GM21390 (cell line): Measurements from ENCODE around the gene RAI1.

Experiments
- ATAC-seq: cut with Tn5 transposase; IDR thresholded peaks from one replicate; pipeline ENCODE4 v1.9.1; 2021; ENCODE audit not compliant: unreplicated experiment

RAI1 gene

DNA sequence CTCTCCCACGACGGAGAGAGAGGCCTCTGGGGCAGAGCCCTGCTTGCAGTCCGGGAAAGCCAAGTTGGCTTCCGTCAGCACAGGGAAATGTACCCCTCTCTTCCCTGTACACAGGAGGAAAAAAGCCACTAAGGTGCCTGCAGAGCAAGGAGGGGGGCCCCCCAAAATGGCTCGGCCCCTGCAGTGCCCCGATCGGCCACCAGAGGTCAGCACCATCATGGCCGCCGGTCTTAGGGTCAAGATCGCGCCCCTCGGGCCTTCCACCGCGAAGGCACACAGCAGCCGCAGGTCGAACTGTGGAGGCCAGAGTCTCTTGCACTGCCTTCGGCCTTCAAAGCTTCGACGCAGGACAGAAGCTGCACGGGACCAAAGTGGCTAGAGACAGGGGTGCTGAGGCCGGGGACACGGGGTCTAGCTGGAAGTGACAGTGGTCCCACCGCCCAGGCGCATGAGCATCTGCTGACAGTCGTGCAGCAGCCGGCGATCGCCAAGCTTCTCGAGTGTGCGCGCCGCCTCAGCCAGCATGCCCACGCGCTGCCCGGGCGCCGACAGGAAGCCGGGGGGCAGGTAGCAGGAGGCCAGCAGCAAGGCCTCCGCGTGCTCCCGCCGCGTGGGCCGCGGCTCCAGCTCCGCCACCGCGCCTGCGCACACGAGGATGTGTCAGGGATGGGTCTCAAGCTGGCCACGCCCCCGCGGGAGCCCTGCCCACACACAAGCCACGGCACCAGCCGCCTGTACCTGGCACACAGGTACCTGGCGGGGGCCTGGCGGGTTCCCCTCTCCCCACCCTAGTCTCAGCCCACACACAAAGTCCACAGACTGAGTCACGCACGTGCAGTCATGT, 131.2 kb downstream of the RAI1 start:
- ATAC-seq = no peak

DNA sequence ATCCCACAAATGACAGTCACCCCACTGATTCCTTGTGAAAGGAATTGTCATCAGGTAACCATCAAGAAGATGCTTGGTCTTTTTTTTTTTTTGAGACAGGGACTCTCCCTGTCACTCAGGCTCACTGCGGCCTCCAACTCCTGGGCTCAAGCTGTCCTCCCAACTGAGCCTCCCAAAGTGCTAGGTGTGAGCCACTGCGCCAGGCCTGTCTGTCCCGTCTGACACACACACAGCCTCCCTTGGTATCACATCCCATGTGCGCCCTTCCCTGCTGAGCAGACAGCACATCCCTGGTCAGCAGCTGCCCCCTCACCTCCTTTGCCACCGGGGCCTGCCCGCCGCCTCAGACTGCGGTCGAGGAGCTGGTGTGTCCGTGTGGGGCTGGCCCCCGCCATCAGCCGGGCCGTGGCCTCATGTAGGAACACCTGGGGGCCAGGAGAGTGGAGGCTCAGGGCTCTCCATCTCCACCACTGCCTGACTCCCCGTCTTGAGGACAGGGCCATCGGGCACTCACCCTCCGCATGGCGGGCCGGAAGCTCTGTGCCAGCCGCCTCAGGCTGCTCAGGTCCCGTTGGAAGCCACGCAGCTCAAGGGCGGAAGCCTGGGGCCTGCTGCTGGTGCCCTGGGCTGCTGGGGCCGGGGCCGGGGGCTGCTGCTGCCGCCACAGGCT, 131.9 kb downstream of the RAI1 start:
- ATAC-seq = no peak

DNA sequence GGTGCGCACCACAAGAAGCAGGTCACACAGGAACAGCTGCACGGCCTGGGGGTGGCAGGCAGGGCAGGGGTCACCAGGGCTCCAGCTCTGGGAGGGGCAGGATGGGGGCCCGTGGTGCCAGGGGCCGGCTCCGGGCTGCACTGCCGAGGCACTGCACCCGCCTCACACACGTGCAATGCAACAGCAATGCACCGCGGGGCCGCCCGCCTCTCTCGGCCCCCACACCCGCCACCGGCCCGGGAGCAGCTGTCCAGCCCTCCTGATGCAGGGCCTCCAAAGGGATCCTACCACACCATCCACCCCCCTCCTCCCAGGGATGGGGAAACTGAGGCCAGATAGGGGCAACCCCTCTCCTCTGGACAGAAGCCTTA, 132.5 kb downstream of the RAI1 start:
- no peak for ATAC-seq

DNA sequence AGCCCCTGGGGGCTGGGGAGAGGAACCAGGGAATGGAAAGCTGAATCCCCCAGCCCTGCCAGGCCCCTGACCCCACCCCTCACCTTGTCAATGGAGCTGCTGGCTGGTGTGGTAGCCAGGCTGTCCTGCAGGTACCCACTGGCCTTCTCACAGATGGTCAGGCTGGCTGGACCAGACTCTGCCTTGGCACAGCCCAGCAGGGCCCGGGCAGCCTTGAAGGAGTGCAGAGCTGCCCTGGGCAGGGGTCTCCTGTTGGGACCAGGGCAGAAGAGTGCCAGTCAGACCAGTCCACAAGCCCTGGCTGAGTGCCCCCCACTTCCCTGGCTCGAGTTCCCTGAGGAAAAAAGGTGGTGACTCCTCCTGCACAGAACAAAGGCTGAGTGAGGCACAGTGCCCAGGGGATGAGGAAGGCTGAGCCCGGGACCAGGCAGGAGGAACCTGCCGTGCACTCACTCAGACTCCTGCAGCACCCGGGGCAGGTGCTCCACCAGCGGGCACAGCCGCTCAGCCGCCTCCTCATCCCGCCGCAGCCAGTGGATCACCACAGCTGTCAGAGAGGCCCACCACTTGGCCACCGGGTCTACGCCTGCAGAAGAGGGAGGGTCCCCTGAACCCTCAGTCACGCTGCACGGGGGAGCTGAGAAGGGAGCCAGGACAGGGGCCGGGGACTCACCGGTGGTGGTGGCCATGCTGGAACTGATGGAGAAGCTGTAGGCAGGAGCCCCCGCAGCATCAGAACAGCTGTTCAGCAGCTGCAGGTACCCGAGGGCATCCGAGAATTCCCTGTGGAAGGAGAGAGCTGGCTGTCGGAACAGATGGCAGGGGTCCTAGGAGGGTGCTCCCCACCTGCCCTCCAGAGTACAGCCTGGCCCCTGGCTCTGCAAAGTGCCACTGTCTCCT, 133.2 kb downstream of the RAI1 start:
- no peak for ATAC-seq

DNA sequence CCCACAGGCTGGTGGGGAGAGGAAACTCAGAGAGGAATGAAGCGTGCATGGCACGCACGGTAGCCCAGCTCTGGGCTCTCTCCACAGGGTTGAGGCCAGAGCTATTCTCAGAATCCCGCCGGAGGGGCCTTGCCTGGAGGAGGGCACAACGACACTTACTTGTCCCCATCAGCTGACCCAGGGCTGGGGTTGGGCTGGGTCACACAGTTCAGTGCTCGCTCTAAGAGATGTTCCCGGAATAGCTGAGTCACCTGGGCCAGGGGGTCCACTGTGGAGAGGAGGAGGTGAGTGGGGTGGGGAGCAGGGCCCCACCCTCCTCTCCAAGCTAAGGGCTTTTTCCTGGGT, 133.8 kb downstream of the RAI1 start:
- ATAC-seq = no peak

DNA sequence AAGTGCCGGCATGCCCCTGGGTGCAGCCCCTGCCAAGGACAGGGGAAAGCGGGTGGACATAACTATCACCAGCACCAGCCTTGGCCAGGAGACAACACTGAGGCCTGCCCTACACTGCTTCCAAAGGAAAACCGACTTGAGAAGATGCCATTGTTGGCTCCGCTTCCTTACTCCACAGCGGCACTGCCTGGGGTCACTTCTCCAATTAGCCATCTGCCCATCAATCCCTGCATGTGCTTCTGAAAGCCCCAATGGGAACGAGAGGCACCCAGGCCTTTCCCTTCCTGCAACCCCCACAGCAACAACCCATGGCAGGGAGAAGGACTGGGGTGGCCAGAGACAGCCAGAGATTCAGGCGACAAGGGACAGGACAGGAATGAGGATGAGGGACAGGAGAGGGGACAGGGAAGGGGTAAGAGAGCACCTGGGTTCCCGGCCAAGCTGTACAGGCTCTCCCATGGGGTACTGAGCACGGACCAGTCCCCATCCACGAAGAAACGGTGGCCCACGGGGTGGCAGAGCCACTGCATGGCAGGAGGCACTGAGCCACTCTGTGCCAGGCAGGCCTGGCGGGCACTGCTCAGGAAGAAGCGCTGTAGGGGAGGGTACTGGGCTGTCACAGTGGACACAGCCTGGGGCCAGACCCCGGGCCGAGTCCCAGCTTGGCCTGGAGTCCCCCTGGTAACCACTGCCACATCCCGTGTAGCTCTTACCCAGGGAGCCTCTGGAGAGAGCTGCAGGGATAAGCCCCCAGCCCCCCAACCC, 134.4 kb downstream of the RAI1 start:
- ATAC-seq = no peak

DNA sequence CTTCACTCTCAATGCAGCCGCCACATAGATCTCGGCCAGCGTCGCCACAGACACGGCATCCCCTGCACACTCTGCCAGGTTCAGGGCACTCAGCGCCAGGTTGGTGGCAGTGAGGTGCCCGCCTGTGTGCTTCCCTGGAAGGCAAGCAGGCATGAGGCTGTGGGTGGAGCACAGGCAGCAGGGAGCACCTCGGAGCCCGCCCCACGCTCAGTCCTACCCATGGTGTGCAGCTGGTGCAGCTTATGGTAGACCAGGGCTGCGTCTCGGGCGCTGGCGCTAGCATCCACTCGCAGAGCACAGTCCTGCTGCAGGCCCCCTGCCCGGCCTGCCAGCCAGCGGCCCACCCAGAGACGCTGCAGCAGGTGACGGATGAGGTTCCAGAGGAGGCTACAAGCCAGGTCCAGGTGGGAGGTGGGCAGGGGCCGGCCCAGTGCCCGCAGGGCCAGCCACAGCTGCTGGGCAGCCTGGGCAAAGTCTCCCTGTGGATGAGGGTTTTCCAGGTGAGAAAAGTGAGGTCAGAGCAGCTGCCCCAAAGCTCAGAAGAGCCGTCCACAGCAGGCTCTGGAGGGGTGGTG, 135.1 kb downstream of the RAI1 start:
- ATAC-seq = no peak

DNA sequence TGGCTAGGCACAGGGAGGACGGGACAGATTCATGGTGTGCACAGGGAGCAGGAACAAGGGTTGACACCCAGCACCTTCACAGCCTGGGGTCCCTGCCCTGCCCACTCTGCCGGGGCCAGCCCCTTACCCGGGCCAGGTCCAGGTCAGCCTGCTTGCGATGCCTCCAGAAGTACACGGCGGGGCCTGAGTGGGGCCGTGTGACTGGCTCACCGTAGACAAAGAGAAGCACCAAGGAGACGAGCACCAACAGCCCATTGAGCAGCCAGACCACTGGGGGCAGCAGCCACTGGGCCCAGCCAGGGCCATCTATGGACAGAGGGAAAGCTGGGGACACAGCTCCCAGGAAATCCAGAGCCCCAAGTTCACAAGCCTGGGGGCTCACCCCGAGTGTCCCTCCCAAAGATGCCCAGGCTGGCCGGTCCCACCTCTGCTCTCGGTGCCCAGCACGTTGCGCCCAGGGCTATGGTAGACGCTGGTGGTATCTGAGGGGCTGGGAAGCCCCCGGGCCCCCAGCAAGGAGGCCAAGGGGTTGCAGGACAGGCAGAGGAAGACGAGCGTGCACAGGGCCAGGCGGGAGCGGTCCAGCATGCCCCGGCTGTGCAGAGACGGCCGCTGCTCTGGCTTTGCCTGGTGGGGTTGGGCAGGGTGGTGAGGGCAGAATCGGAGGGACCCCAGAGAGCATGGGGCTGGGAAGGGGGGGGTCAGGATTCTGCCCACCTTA, 135.7 kb downstream of the RAI1 start:
- ATAC-seq = no peak

DNA sequence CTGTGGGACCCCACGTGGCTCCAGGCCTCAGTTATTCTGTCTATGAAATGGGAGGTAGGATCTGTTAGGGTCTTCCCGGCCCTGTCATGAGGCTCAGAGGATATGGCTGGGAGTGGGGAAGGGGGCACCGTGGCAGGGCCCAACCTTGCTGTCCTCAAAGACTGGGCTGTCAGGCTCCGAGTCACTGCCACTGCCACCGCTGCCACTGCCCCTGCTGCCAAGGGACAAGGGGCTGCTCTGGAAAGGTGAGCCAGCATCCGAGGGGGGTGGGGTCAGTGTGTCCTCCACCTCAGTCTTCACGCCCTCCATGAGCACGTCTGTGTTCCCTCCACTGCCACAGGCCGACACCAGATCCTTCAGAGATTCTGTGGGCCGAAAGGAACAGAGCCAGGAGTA, 136.3 kb downstream of the RAI1 start:
- ATAC-seq = no peak

DNA sequence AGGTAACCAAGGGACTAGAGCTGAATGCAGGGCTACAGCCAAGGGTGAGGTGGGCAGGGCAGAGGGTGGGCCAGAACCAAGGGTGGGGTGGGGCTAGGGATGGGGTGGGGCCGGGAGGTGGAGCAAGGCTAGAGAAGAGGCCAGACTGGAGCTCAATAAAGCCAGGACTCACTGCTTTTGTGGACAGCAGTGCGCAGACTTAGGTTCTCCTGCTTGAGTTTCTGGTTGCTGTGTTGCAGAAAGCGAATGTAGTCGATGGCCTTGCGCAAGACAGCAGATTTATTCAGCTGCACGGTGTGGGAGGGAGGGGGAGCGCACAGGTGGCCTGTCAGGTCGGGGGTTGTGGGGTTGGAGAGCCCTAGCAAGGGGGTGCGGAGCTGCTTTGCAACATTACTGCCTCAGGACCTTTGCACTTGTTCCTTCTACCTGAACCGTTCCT, 136.8 kb downstream of the RAI1 start:
- no peak for ATAC-seq

DNA sequence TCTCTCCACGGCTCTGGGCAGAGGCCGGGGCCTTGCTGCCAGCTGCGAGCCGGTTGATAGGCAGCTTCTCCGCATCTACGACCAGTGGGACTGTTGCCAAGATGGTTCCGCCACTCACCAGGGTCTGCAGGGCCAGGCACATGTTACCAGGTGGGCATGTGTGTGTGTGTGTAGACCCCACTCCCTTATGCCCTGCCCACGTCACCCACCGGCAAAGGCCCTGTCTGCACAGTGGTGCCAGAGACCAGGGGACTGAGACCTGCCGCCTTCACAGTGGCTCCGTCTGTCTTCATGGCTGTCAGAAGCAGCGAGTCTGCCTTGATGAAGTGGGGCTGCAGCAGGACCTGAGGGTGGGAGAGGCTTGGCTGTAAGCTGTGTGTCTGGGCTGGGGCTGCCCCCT, 137.9 kb downstream of the RAI1 start:
- no peak for ATAC-seq

DNA sequence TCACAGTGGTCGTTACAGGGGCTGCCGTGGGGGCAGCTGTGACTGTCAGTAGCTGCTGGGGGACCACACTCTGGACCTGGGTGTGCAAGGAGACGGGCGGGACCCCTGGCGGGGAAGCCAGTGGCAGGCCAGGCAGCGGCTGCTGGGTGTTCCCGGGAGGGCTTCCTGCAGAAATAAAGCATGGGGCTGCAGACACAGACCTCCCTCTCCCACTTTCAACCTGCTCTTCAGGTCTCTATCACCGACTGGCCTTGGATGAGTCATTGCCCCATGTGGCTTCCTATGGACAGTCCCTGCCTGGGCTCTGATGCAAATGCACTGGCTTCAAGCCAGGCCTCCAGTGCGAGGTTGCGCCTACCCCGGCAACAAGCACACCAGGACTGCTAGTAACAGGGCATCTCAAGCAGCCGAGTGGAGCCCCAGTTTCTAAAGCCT, 138.3 kb downstream of the RAI1 start:
- ATAC-seq = peak; percentile 48

DNA sequence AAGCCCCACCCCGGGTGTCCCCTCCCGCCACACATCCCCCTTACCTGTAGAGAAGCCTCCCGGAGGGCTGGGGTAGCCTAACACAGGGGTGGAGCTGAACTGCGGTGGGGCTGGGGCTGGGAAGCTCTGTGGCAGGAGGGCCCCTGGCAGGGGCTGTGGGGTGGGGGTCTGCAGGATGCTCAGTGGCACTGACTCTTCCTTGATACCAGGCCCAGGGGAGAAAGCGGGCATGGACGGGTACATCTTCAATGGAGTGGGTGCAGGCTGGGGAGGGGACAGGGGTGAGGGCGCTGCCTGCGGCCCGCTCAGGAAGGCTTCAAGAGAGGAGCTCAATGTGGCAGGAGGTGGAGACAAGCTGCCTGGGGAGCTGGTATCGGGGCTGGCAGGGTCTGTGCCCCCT, 138.8 kb downstream of the RAI1 start:
- no peak for ATAC-seq

DNA sequence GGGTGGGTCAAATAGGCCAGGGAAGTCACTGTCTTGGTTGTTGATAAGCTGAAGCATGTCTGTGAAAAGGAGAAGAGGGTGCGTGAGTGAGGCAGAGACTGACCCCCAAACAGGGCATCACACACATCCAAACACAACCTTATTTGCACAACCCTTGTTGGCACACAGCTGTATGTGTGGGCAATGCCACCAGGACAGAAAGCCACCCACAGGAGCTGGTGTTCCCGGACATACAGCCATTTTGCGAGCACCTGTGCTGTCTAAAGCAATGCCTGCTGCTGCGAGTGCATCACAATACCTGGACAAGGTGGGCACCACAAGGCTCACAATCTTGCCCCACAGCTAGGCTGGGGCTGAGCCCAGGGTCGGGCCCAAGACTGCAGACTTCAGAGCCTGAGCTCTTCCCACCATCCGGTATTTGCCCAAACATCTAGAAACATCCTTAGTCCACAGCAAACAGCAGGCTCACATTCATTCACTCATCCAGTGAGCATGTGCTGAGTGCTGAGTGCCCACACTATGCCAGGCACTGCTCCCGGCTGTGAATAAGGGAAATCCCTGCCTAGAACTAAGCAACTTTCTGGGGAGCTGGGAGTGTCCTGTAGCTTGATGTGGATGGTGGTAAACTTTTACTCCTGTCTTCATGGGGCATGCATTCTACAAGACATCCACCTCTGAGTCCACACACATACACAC, 139.4 kb downstream of the RAI1 start:
- no peak for ATAC-seq

DNA sequence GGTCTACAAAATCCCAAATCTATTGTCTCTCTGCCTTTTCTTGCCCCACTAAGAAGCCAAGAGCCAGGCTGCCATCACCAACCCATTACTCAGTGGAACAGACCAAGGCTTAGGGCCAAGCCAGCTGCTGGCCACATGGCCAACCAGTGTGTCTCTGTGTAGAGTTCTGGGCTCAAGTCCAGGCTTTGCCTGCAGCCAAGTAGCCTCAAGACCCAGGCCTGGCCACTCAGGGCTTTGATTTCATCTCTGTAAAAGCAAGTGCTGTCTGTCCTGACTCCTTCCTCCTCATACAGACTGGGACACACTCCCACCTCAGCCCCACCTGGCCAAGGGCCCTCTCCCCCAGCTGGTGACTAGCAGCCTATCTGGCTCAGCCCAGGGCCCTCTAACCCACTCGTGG, 140.9 kb downstream of the RAI1 start:
- ATAC-seq = no peak

DNA sequence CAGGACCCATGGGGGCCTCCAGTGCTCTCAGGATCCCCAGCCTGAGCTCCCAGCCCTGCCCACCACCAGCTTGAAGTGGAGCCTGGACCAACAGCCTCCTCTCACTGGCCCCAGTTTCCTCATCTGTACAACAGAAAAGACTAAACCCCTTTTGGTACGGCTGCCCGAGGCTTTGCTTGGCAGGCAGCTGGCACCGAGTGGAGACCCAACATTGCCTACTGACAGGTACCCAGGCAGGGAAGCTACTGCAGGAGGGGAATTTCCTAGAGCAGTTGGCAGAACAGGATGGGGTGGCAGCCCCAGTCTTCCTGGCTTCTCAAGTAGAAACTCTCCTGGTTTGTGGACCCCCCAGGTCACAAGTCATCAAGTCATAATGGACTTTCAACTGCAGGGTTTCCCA, 141.4 kb downstream of the RAI1 start:
- ATAC-seq = no peak

DNA sequence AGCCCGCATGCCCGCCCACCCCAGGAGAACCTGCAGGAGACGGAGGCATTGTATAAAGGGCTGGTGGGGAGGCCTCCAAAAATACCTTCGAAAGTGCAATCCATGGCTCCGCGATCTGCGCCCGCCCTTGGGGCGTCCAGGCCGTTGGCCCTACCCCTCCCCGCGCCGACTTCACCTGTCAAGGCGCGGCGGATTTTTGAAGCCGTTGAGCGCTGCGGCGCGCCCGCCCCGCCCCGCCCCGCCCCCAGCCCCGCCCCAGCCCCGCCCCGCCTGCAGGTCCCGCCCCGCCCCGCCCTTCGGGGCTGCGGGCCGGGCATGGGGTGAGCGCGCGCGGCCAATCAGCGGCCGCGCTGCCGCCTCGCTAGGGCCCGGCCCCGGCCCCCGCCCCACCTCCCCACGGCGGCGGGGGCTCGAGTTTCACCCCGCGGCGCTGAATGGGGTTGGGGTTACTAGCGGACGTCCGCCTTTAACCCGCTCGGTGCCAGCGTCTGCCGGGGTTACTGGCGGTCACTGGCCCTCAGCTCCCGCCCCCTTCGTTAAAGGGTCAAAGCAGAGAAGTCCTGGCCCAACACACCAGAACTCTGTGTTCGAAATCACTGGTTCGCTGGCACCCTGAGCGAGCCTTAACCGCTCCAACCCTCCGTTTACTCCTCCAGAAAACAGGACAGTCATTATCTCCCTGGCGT, 142.3 kb downstream of the RAI1 start:
- ATAC-seq = peak; percentile 70

DNA sequence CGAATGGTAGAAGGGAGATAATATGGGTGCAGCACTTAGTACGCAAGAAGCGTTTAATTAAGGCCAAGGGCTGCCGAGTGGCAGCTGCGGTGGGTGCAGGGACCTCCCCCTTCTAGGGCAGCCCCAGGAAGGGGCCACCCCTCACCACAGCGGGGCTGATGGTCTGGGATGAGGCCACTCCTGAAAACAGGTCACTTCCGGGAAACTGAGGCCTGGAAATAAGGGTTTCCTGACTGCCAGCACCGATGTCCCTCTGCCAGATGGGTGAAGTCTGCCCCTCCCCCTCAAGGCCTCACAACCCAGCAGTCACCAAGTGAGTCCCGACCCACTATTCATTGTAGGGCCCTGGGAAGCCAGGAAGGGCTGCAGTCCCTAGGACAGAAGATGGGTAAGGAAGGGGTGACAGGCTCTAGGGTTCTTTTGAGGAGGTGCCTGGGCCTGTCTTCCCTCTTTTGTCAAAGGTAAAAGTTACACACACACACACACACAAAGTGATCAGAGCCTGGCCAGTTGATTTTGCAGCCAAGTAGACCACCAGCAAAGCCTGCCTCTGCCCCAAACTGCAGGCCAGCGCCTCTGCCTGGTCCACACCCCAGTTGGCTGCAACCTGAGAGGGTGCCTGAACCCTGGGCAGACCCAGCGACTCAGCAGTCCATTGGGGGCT, 143.0 kb downstream of the RAI1 start:
- ATAC-seq = no peak
